Gastroesophageal sphincter (tissue), 4 donors: ENCODE results near the gene ENG. TPM values are rescaled to one million over a fixed set of nuclear protein-coding genes. Genes with fewer than 3 reads are reported as not detected.
"Not testable (repeated sequence)": the region's sequence is repeated elsewhere in the genome, so short reads cannot be mapped to it uniquely, and the experiment has no call there.

ENCODE experiments used
- ATAC-seq: fragments of 150-250 bp; one replicate; pipeline ENCODE4 v1.9.1; 2016; ENCODE audit warnings: mild to moderate bottlenecking, moderate library complexity
- H3K27ac ChIP-seq, 4 donors: fragments of 200-600 bp; sonication (generic) in 3 of 4; 1 replicate in 3 of 4; 2 replicates in 1 of 4; pipeline ENCODE4 v1.5.1; 2016 to 2019
- H3K27me3 ChIP-seq: fragments of 200-600 bp; sonication (generic); one replicate; pipeline ENCODE4 v1.5.1; 2019
- H3K36me3 ChIP-seq, 2 donors: fragments of 200-600 bp; sonication (generic); one replicate each; pipeline ENCODE4 v1.5.1; 2019; ENCODE audit warnings: control low read depth in 1 of 2
- H3K4me1 ChIP-seq, 3 donors: fragments of 200-600 bp; sonication (generic); 1 replicate in 2 of 3; 2 replicates in 1 of 3; pipeline ENCODE4 v1.5.1; 2016 to 2019; ENCODE audit warnings: control low read depth in 2 of 3
- H3K4me3 ChIP-seq, 2 donors: fragments of 200-600 bp; sonication (generic); one replicate each; pipeline ENCODE4 v1.5.1; 2019; ENCODE audit warnings: mild to moderate bottlenecking in 1 of 2, moderate library complexity in 1 of 2
- H3K9me3 ChIP-seq, 3 donors: fragments of 200-600 bp; sonication (generic); one replicate each; pipeline ENCODE4 v1.5.1; 2017 to 2019; ENCODE audit warnings: control low read depth in 2 of 3
- CTCF ChIP-seq, 4 experiments: fragments of 200-600 bp in 2 of 4; fragments of 450-650 bp in 2 of 4; sonication (generic) in 1 of 4; IDR thresholded peaks; one replicate each; pipeline ENCODE4 v1.5.1; 2017 to 2019; ENCODE audit warnings: antibody characterized with exemption in 4 of 4, mild to moderate bottlenecking in 2 of 4, moderate library complexity in 2 of 4
- EP300 ChIP-seq: sonication (generic); formaldehyde crosslinking; IDR thresholded peaks from one replicate; pipeline ENCODE4 v1.6.1; 2017; ENCODE audit warnings: antibody characterized with exemption, mild to moderate bottlenecking
- POLR2A ChIP-seq, 2 donors: fragments of 450-650 bp; IDR thresholded peaks; one replicate each; pipeline ENCODE4 v1.6.1; 2017; ENCODE audit warnings: antibody characterized with exemption in 2 of 2, mild to moderate bottlenecking in 2 of 2, moderate library complexity in 1 of 2
- POLR2AphosphoS5 ChIP-seq: sonication (generic); formaldehyde crosslinking; IDR thresholded peaks from one replicate; pipeline ENCODE4 v1.6.1; 2017; ENCODE audit warnings: antibody characterized with exemption
- WGBS, 2 donors: methylation state at CpG; one replicate each; pipeline ENCODE4 v1.1.5; 2018; ENCODE audit warnings: low coverage in 1 of 2; 5-methylcytosine and 5-hydroxymethylcytosine counted together
- total RNA-seq, 4 donors: library from RNA; depleted of rRNA; stranded (reverse); fragments of >200 nt; gene quantifications; one replicate each; pipeline ENCODE4 v1.1.0, GENCODE V29; 2016

Gene ENG
- total RNA-seq, 4 donors from 2014 or later = 21.3 to 76.5 (median 48.0) TPM

- no CpG with 5 or more reads among the region's 19 CpGs for WGBS, 2 donors
- TF ChIP-seq POLR2AphosphoS5 (no peak), EP300 (no peak), CTCF (IDR thresholded peaks at IDR 0.05) (no peak), POLR2A (IDR thresholded peaks at IDR 0.05) (no peak)
- no peak overlapping the region for H3K4me3 ChIP-seq
- H3K36me3 ChIP-seq = peaks cover 0 to 44% of the 10 kb centered on the region in 2 donors
- no peak for ATAC-seq
- H3K9me3 ChIP-seq = no peaks in the 10 kb centered on the region
- no peaks in the 10 kb centered on the region for H3K27me3 ChIP-seq
- peak overlapping the region in 3 of 4 donors; percentile 90 to 91 (median 90) for H3K27ac ChIP-seq
- peaks cover 0 to 66% (median 47%) of the 10 kb centered on the region in 3 donors for H3K4me1 ChIP-seq
Observed at GRCh38 chr9:127873223-127873691, 18.8 kb upstream of the ENG start.

- no peak for ATAC-seq
- Histone ChIP-seq H3K36me3 (peaks cover 0 to 50% of the 10 kb centered on the region in 2 donors), H3K4me1 (peaks cover 0 to 64% (median 42%) of the 10 kb centered on the region in 3 donors), H3K4me3 (no peak overlapping the region), H3K27me3 (no peaks in the 10 kb centered on the region), H3K9me3 (no peaks in the 10 kb centered on the region), H3K27ac (peak overlapping the region in 2 of 4 donors; percentile 90)
- WGBS, 2 donors = 80 to 93% methylated on average over 2 to 4 of the region's 20 CpGs
- TF ChIP-seq CTCF (IDR thresholded peaks at IDR 0.05) = no peak
- TF ChIP-seq EP300 = no peak
- no peak for TF ChIP-seq POLR2AphosphoS5
- no peak for TF ChIP-seq POLR2A (IDR thresholded peaks at IDR 0.05)
Observed at GRCh38 chr9:127872369-127873222, 18.1 kb upstream of the ENG start.

GRCh38 chr9:127871531-127871930 lies 17.1 kb upstream of the ENG start:
- no peaks in the 10 kb centered on the region for H3K27me3 ChIP-seq
- H3K9me3 ChIP-seq = no peaks in the 10 kb centered on the region
- H3K4me1 ChIP-seq = peaks cover 0 to 54% (median 36%) of the 10 kb centered on the region in 3 donors
- 79 to 91% methylated on average over 4 to 9 of the region's 9 CpGs for WGBS, 2 donors
- TF ChIP-seq CTCF (IDR thresholded peaks at IDR 0.05) (no peak), EP300 (no peak), POLR2A (IDR thresholded peaks at IDR 0.05) (no peak), POLR2AphosphoS5 (no peak)
- H3K27ac ChIP-seq = no peak overlapping the region
- peaks cover 0 to 60% of the 10 kb centered on the region in 2 donors for H3K36me3 ChIP-seq
- no peak for ATAC-seq
- no peak overlapping the region for H3K4me3 ChIP-seq

GRCh38 chr9:127870887-127871286 lies 16.4 kb upstream of the ENG start:
- Histone ChIP-seq H3K27me3 (no peaks in the 10 kb centered on the region), H3K27ac (no peak overlapping the region), H3K36me3 (peaks cover 0 to 61% of the 10 kb centered on the region in 2 donors), H3K4me1 (peaks cover 0 to 48% (median 29%) of the 10 kb centered on the region in 3 donors), H3K4me3 (no peak overlapping the region), H3K9me3 (no peaks in the 10 kb centered on the region)
- TF ChIP-seq CTCF (IDR thresholded peaks at IDR 0.05) = no peak
- TF ChIP-seq POLR2AphosphoS5 = no peak
- no peak for TF ChIP-seq POLR2A (IDR thresholded peaks at IDR 0.05)
- TF ChIP-seq EP300 = no peak
- WGBS, 2 donors = 75% methylated on average over 4 of the region's 12 CpGs; no CpG with 5 or more reads in 1 of the 2 donors
- no peak for ATAC-seq

- WGBS, 2 donors = 64% methylated on average over 8 of the region's 9 CpGs; no CpG with 5 or more reads in 1 of the 2 donors
Observed at GRCh38 chr9:127870153-127870491, 15.7 kb upstream of the ENG start.

More at GRCh38 chr9:127870153-127870491, 15.7 kb upstream of the ENG start:
- H3K4me3 ChIP-seq, H3K27me3 ChIP-seq, H3K9me3 ChIP-seq, ATAC-seq: not testable (repeated sequence)
- Histone ChIP-seq H3K36me3 (peaks cover 0 to 61% of the 10 kb centered on the region in 2 donors), H3K27ac (peak overlapping the region in 1 of 4 donors; percentile 49), H3K4me1 (peaks cover 0 to 40% (median 22%) of the 10 kb centered on the region in 3 donors)
